Neural cell (in vitro differentiated cells): ENCODE results near the gene XIAP. TPM values are rescaled to one million over a fixed set of nuclear protein-coding genes. Genes with fewer than 3 reads are reported as not detected.

Source experiments
- H2AFZ ChIP-seq: fragments of 200-600, 300-800 bp; sonication (generic), shearing (Covaris generic); 2 replicates; pipeline ENCODE4 v1.6.0; 2014; ENCODE audit warnings: low read depth, mild to moderate bottlenecking, antibody characterized with exemption, low read length, moderate library complexity
- H3F3A ChIP-seq: fragments of 200-600 bp; shearing (Covaris generic); 2 replicates; pipeline ENCODE4 v1.6.1; 2016; ENCODE audit warnings: mild to moderate bottlenecking, moderate library complexity, mixed read lengths, antibody characterized with exemption, low read length; ENCODE audit not compliant: insufficient read depth, poor library complexity, severe bottlenecking
- H3K27ac ChIP-seq: fragments of 200-600, 300-800 bp; sonication (generic), shearing (Covaris generic); 2 replicates; pipeline ENCODE4 v1.5.1; 2014; ENCODE audit warnings: mild to moderate bottlenecking, low read length, moderate library complexity
- H3K27me3 ChIP-seq: fragments of 300-800, 200-600 bp; sonication (generic), shearing (Covaris generic); 2 replicates; pipeline ENCODE4 v1.6.0; 2014; ENCODE audit warnings: mild to moderate bottlenecking, low read depth, low read length, moderate library complexity; ENCODE audit not compliant: insufficient read depth
- H3K36me3 ChIP-seq: fragments of 300-800, 200-600 bp; sonication (generic), shearing (Covaris generic); 2 replicates; pipeline ENCODE4 v1.5.1; 2014; ENCODE audit warnings: mild to moderate bottlenecking, antibody characterized with exemption, low read length, moderate library complexity; ENCODE audit not compliant: insufficient read depth
- H3K4me2 ChIP-seq: fragments of 300-800, 200-600 bp; sonication (generic), shearing (Covaris generic); 2 replicates; pipeline ENCODE4 v1.6.0; 2014; ENCODE audit warnings: mild to moderate bottlenecking, low read length
- H3K4me3 ChIP-seq: fragments of 300-800, 200-600 bp; sonication (generic), shearing (Covaris generic); 2 replicates; pipeline ENCODE4 v1.5.1; 2014; ENCODE audit warnings: mild to moderate bottlenecking, low read length, moderate library complexity
- H3K79me2 ChIP-seq: fragments of 200-600 bp; shearing (Covaris generic); replicated peaks from 2 replicates; pipeline ENCODE4 v1.6.0; 2014; ENCODE audit warnings: mild to moderate bottlenecking, low read length, moderate library complexity; ENCODE audit not compliant: insufficient read depth
- H3K9ac ChIP-seq: fragments of 300-800, 200-600 bp; sonication (generic), shearing (Covaris generic); 2 replicates; pipeline ENCODE4 v1.6.1; 2016; ENCODE audit warnings: mild to moderate bottlenecking, low read length, mixed read lengths
- H3K9me2 ChIP-seq: fragments of 200-600 bp; shearing (Covaris generic); 2 replicates; pipeline ENCODE4 v1.6.1; 2016; ENCODE audit warnings: mild to moderate bottlenecking, low read length, mixed read lengths; ENCODE audit not compliant: insufficient read depth
- H3K9me3 ChIP-seq: fragments of 200-600, 300-800 bp; sonication (generic), shearing (Covaris generic); 2 replicates; pipeline ENCODE4 v1.6.1; 2016; ENCODE audit warnings: mild to moderate bottlenecking, mixed run types, low read length, moderate library complexity, mixed read lengths
- H4K20me1 ChIP-seq: fragments of 200-600 bp; shearing (Covaris generic); 2 replicates; pipeline ENCODE4 v1.6.1; 2016; ENCODE audit warnings: mild to moderate bottlenecking, mixed run types; ENCODE audit not compliant: insufficient read depth
- EP300 ChIP-seq: fragments of 450-650 bp; conservative IDR thresholded peaks from 2 replicates; pipeline ENCODE4 v1.6.1; 2014; ENCODE audit warnings: antibody characterized with exemption, mild to moderate bottlenecking, moderate library complexity; ENCODE audit not compliant: poor library complexity, severe bottlenecking
- EZH2 ChIP-seq: fragments of 200-600, 300-800 bp; shearing (Covaris generic), sonication (generic); IDR thresholded peaks from 2 replicates; pipeline ENCODE4 v1.6.1; 2014; ENCODE audit warnings: antibody characterized with exemption, low read length, borderline replicate concordance, mild to moderate bottlenecking; ENCODE audit not compliant: insufficient read depth, poor library complexity, severe bottlenecking
- MXI1 ChIP-seq: fragments of 450-650 bp; conservative IDR thresholded peaks from 2 replicates; pipeline ENCODE4 v1.6.1; 2014; ENCODE audit warnings: antibody characterized with exemption, mild to moderate bottlenecking; ENCODE audit not compliant: poor library complexity, severe bottlenecking
- POLR2AphosphoS5 ChIP-seq: IDR thresholded peaks from 2 replicates; pipeline ENCODE4 v1.6.1; 2012
- RAD21 ChIP-seq: fragments of 450-650 bp; conservative IDR thresholded peaks from 2 replicates; pipeline ENCODE4 v1.6.1; 2014; ENCODE audit warnings: antibody characterized with exemption, mild to moderate bottlenecking, moderate library complexity
- SMC3 ChIP-seq: fragments of 450-650 bp; conservative IDR thresholded peaks from 2 replicates; pipeline ENCODE4 v1.6.1; 2014; ENCODE audit warnings: antibody characterized with exemption, mild to moderate bottlenecking, moderate library complexity; ENCODE audit not compliant: poor library complexity
- TAF1 ChIP-seq: IDR thresholded peaks from 2 replicates; pipeline ENCODE4 v1.6.1; 2012; ENCODE audit warnings: low read depth
- polyA plus RNA-seq: library from polyadenylated mRNA; depleted of rRNA; stranded (reverse); fragments of >200 nt; gene quantifications from 2 replicates; pipeline ENCODE4 v1.2.3, GENCODE V29; 2014
- TF ChIP-seq, protein P1 (sequence below): fragments of 450-650 bp; IDR thresholded peaks from 2 replicates; pipeline ENCODE4 v1.5.1; 2014; ENCODE audit warnings: antibody characterized with exemption, mild to moderate bottlenecking, moderate library complexity; ENCODE audit not compliant: poor library complexity, severe bottlenecking
- TF ChIP-seq, protein P2 (sequence below): IDR thresholded peaks from 2 replicates; pipeline ENCODE4 v1.6.1; 2012; ENCODE audit warnings: borderline replicate concordance

Gene XIAP
- polyA plus RNA-seq, 1 donor from 2014 or later: 26.6 TPM

DNA sequence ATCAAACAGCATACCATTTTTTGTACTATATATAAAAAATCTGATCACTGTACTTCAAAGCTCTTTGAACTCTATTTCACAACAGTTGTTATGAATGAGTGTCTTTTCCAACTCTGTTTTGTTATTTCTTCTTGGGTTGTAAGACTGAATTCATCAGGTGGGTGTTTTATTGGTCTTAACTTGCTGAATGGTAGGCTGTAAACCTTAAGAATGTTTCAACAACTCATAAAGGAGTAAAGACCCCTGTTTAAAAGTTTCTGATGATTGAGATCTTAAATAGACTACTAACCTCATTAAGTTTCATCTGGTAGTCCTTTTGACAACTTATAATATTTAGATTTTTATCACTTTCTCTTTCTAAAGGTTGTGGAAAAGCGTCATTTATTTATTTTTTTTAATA lies 83.2 kb downstream of the XIAP start:
- Histone ChIP-seq H3K27ac (no peak overlapping the region), H2AFZ (no peak overlapping the region), H3K36me3 (no peaks in the 10 kb centered on the region), H3K9me3 (no peaks in the 10 kb centered on the region), H4K20me1 (no peaks in the 10 kb centered on the region), H3K27me3 (no peaks in the 10 kb centered on the region), H3K9ac (no peak overlapping the region), H3K9me2 (no peaks in the 10 kb centered on the region), H3K4me2 (no peak overlapping the region), H3K4me3 (no peak overlapping the region), H3F3A (no peaks in the 10 kb centered on the region), H3K79me2 (no peaks in the 10 kb centered on the region)
- no peak for TF ChIP-seq TAF1
- TF ChIP-seq, protein P1, sequence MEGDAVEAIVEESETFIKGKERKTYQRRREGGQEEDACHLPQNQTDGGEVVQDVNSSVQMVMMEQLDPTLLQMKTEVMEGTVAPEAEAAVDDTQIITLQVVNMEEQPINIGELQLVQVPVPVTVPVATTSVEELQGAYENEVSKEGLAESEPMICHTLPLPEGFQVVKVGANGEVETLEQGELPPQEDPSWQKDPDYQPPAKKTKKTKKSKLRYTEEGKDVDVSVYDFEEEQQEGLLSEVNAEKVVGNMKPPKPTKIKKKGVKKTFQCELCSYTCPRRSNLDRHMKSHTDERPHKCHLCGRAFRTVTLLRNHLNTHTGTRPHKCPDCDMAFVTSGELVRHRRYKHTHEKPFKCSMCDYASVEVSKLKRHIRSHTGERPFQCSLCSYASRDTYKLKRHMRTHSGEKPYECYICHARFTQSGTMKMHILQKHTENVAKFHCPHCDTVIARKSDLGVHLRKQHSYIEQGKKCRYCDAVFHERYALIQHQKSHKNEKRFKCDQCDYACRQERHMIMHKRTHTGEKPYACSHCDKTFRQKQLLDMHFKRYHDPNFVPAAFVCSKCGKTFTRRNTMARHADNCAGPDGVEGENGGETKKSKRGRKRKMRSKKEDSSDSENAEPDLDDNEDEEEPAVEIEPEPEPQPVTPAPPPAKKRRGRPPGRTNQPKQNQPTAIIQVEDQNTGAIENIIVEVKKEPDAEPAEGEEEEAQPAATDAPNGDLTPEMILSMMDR: no peak
- no peak for TF ChIP-seq SMC3
- TF ChIP-seq EP300: no peak
- no peak for TF ChIP-seq EZH2
- TF ChIP-seq MXI1: no peak
- TF ChIP-seq, protein P2, sequence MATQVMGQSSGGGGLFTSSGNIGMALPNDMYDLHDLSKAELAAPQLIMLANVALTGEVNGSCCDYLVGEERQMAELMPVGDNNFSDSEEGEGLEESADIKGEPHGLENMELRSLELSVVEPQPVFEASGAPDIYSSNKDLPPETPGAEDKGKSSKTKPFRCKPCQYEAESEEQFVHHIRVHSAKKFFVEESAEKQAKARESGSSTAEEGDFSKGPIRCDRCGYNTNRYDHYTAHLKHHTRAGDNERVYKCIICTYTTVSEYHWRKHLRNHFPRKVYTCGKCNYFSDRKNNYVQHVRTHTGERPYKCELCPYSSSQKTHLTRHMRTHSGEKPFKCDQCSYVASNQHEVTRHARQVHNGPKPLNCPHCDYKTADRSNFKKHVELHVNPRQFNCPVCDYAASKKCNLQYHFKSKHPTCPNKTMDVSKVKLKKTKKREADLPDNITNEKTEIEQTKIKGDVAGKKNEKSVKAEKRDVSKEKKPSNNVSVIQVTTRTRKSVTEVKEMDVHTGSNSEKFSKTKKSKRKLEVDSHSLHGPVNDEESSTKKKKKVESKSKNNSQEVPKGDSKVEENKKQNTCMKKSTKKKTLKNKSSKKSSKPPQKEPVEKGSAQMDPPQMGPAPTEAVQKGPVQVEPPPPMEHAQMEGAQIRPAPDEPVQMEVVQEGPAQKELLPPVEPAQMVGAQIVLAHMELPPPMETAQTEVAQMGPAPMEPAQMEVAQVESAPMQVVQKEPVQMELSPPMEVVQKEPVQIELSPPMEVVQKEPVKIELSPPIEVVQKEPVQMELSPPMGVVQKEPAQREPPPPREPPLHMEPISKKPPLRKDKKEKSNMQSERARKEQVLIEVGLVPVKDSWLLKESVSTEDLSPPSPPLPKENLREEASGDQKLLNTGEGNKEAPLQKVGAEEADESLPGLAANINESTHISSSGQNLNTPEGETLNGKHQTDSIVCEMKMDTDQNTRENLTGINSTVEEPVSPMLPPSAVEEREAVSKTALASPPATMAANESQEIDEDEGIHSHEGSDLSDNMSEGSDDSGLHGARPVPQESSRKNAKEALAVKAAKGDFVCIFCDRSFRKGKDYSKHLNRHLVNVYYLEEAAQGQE: no peak

DNA sequence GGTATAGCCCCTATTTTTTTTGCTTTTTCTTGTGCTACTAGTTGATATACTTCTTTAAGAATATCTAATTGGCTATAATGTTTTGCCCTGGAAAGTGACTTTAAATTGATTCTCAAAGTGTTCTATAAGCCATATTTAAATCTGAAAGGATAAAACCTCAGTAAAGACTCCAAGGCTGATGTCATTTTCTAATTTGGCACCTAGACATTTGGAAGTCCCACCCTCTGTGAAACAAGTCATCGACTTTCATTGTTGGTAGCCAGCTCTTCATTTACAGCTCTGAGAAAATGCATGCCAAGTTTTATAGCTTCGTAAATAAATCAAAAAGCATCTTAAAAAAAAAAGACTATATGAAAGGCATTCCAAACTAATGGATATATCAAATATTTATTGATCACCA lies 83.6 kb downstream of the XIAP start:
- H3K9me2 ChIP-seq: no peaks in the 10 kb centered on the region
- no peaks in the 10 kb centered on the region for H3K9me3 ChIP-seq
- no peak overlapping the region for H2AFZ ChIP-seq
- TF ChIP-seq RAD21: no peak
- no peak for TF ChIP-seq SMC3
- no peak for TF ChIP-seq MXI1
- TF ChIP-seq, protein P2: no peak
- no peak for TF ChIP-seq EP300
- TF ChIP-seq TAF1: no peak
- TF ChIP-seq EZH2: no peak
- no peak for TF ChIP-seq POLR2AphosphoS5
- TF ChIP-seq, protein P1: no peak
- H3K79me2 ChIP-seq: no peaks in the 10 kb centered on the region
- no peaks in the 10 kb centered on the region for H3K27me3 ChIP-seq
- no peaks in the 10 kb centered on the region for H4K20me1 ChIP-seq
- H3F3A ChIP-seq: no peaks in the 10 kb centered on the region
- no peak overlapping the region for H3K4me3 ChIP-seq
- no peak overlapping the region for H3K27ac ChIP-seq
- H3K9ac ChIP-seq: no peak overlapping the region
- H3K4me2 ChIP-seq: no peak overlapping the region
- no peaks in the 10 kb centered on the region for H3K36me3 ChIP-seq
